NCI-H187 (cell line): ENCODE results near the gene KIF26B.

ENCODE experiments used
- DNase-seq, 2 experiments: peaks; one replicate each; lab custom pipeline; 2025; lab: John Stamatoyannopoulos, UW

The KIF26B gene

DNA sequence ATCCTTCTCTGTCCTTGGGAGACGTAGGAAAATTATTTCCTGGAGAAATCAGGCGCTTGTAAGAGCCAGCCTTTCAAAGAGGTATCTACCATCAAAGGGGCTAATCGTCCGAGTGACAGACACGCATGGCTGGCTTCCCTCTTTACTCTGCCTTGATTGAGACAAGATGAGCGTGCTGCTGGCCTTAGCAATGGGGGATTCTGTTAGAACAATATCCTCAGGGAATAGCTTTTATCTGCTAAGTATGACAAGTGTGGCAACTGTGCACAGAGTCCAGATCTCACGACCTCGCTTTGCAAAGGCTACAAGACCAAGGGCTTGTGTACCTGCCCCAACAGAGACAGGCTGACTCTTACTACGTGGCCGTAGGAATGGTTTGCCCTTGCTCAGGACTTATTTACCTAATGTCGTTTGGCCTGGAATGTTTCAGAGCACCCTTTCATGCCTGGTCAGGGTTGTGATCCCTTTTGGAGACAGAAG, 417.1 kb downstream of the KIF26B start:
- DNase-seq: peak in 1 of 2 experiments; percentile 32

DNA sequence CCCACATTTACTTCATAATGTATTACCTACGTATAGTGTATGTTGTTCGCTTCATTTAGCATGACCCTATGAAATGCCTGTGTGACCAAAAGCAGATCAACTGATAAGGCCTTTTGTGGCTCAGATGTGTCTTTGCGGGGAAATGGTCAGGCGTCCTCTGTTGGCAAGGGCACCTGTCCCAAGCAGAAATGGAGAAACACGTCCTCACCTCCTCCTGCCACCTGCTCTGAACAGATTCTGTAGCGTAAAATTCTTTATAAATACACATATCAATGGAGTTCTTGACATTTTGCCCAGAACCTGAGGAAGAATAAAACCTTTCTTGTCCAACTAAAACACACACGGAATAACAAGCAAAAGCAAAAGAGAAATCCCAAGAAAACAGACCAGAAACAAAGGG, 417.9 kb downstream of the KIF26B start:
- DNase-seq: no peak

DNA sequence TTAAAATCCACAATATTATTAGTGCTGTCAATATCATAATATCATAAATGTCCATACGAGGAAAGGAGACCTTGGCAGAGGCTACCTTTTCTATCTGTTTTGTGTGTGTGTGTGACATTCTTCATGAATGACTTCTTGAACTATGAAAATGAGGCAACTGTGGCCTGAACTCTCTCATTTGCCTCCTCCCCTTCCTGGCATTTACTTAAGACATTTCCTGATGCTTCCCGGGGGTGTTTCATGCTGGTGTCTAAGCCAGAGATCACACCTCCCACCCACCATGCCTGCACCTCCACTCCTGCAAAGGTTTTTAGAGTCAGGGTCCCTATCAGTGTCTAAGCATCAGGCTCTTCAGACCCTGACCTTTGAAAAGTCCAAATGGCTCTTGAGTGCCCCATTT, 420.9 kb downstream of the KIF26B start:
- DNase-seq: no peak

DNA sequence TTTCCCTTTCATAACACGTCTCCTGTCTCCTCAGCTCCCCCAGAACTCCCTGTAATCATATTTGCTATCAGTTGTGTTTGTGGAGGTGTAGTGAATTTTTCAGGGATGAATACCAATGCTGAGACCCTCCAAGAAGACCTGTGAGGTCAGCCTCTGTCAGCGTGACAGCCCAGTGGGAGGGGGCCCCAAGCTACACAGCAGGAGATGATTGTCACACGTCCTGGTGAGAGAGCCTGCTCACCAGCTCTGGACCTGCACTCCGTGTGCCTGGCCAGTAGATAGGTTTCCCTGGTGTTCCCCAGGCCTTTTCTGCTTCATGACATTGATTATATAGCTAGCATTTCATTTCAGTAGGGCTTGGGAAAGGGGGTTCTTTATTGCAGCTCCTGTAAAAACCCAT, 421.5 kb downstream of the KIF26B start:
- DNase-seq: no peak

DNA sequence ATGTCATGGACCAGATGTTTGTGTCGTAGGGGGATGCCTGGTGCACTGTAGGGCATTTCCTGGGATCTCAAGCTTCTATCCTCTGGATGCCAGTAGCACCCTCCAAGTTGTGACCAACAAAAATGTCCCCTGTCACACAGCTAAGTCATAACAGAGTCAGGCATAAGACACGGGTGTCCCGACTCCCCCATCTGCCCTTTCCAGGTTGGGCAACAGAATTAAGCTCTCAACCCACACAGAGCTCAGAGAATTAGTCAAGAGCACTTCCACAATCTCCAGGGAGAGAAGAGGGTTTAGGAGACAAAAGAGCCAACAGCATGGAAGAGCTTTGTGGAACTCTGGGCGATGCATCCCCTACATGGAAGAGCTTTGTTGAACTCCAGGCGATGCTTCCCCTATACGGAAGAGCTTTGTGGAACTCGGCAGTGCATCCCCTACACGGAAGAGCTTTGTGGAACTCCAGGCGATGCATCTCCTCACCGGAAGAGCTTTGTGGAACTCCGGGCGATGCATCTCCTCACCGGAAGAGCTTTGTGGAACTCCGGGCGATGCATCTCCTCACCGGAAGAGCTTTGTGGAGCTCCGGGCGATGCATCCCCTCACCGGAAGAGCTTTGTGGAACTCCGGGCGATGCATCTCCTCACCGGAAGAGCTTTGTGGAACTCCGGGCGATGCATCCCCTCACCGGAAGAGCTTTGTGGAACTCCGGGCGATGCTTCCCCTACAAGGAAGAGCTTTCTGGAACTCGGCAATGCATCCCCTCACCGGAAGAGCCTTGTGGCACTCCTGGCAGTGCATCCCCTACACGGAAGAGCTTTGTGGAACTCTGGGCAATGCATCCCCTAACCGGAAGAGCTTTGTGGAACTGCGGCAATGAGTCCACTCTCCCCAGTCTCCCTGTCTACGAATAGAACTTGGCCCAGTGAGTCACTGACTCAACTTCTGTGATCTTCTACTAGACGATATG, 422.7 kb downstream of the KIF26B start:
- no peak for DNase-seq

DNA sequence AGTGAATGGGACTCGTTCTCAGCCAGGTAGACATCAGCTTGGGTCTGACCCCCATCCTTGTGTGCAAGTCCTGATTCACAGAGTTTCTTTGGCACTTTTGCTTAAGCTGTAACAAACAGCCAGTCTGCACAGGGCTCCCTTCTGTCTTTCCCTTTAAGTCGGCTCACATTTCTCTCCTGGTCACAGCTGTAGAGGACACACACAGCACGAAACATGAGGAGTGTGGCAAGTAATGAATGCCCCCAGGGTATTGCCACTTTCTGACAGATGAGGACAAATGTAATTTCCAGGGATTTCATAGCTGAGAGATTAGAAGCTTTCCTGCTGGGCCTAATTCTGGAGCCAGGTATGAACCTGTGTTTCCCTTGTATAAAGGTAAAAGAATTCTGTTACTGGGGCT, 423.5 kb downstream of the KIF26B start:
- no peak for DNase-seq

DNA sequence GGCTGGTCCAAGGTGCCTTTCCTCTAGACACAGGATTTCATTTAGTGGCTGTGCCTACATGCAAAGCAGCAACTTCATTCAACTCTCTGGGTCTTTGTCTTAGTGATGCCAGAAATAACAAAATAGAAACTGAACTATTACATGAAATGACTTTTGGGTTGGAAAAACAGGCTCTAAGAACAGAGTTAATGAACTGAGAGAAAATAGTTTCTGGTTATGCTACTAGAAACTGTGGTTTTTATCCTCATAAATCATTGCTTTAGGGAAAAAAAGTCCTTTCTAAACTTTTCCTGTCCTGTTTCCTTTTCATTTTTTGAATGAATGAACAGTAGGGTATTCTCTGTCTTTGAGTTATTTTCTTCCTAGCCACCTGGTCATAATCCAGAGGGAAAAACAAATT, 424.0 kb downstream of the KIF26B start:
- no peak for DNase-seq

DNA sequence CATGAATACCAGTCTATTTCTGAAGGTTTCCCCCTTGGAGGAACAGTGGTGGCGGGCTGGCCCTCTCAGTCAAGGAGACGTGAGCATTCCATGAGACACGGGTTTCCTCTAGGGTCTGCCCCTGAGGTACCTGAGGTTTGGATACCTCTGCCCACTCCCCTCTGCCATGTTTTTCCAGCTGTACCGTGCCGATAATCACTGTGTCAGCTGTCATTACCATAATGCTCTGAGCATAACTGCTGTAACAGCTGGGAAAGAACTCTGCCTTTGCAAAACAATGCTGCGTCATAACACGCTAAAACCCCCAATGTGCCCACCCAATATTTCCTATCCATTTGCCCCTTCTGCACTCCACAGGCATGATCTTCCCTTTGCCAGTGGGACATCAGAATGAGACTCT, 425.1 kb downstream of the KIF26B start:
- no peak for DNase-seq

DNA sequence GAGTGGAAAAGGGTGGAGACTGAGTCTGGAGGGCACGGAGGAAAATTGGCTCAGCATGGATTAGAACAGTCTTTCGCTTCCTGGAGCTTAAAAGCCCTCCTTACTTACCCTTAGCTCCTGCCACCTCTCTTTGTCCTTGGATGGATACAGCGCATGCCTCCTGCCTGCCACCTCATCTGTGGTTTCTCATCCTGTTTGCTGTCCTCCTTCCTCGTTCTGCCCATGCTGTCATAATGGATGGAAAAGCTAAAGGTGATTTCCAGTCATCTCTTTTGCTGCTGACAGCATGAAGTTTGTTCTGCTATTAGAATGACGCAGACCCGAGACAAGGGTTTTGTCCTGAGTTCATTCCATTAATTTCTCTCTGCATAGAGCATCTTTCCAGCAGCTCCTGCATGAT, 425.9 kb downstream of the KIF26B start:
- DNase-seq: no peak

DNA sequence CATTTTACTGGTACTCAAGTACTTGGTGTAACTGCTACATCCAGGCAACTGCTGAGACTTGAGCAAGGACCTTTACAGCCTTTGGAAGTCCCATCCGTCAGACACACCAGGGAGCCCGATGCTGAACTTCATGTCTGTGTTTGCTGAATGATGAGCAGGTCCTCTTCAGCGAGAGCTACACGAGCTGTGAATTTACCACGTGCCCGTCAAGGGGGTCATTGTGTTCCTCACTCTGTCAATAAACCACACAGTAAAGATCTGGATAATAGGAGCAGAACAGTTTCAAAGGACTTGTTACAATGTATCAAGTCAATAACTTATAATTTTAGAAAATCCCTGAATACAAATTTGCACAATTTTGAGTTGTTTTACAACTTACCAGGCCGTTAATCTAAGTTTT, 427.2 kb downstream of the KIF26B start:
- peak in 1 of 2 experiments; percentile 10 for DNase-seq

DNA sequence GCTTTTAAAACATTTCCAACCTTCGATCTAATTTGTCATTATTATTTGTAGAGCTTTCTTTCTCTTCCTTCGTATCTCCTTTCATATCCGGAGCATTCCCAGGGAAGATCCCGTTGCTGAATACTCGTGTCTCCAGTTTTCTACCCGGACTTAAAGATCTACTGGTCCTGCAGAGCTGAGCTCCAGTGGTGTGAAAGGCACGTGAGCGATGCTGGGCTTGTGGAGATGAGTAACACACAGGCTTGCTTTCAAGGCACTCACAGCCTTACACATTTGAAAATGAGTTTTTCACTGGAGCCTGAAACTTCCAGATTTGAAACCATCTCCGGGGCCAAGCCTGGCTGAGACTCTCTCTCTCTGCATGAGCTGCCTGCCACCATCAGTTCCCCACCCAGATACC, 428.3 kb downstream of the KIF26B start:
- DNase-seq: no peak

DNA sequence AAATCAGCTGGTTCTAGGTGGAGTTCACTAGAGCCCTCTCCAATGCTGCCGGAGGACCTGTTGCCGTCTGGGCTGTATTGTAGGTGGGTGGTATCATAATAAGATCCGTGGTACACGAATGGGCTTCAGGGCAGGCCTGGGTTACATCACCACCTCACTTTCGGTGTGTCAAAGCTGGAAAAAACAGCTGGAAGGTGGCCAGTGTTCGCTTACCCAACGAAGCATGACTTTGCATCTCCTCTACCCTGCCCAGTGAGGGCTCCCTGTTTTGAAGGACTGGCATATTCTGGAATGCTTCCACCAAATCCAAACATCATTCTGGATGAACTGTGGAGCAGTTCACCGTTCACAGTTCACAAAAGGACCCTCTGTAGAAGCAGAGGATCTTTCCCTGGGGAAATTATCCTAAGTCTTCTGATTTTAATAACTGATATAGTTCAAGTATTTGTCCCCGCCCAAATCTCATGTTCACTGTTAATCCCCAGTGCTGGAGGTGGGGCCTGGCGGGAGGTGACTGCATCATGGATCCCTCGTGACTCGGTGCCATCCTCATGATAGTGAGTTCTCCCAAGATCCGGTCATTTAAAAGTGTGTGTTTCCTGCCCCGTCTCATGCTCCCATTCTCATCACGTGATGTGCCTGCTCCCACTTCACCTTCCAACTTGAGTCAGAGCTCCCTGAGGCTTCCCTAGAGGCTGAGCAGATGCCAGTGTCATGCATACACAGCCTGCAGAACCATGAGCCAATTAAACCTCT, 429.0 kb downstream of the KIF26B start:
- no peak for DNase-seq

DNA sequence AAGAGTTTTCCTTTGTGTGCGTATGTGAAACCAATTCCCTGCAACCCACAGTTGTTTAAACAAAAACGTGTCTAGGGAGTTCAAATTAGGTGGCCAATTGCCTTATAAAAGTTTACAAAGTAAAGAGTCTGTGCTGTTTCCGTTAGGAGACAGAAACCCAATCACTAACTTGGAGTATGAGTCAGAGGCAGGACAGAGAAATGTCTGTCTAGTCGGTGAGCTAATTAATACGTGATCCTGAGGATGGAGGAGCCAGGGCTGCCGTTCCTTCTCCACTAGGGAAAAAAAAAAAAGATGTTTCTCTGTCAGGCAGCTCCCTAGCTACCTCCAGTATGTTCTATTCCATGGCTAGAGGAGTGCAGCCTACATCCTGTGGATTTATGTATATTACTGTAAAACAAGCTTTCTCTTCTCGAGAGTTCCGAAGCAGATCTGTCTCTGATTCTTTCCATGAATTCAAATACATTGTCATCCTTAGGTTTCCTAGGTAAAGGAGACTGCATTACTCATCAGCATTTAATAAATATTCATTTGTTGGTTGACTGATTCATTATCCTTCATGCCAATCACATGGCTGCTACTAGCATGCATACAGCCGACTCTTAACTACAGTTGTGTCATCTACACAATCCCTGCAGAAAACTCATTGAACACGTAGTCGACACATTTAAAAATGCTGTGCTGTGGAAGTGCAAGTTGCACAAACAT, 430.6 kb downstream of the KIF26B start:
- no peak for DNase-seq

DNA sequence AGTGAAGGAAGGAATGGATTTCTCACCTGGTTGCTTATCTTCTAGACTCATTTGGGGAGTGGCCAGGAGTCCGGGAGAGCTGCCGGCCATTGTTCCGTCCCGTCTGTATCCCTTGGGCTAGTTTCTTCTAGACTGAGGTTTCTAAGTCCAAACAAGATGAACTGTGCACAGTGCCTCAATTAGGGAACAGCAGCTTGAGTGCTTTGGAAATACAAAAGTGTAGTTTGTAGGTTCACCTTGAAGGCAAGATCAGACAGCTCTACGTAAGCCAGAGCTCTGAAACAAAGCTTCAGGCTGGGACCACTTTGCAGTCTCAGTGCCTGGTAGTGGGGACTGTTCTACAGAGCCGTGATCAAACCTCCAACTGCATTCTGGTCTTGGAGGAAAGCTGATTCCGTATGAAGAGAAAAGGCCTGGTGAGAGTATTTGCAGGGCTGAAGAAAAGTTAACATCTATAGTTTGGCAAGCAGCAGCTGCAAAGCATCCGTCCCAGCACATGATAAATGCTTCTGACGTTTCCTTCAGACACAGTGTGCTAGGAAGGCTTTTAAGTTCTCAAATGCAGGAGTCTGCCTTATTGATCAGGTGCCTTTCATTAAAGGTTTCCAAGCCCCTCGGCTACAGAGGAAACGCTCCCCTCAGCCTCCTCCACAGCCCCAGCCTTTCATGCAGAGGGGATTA, 432.8 kb downstream of the KIF26B start:
- no peak for DNase-seq

DNA sequence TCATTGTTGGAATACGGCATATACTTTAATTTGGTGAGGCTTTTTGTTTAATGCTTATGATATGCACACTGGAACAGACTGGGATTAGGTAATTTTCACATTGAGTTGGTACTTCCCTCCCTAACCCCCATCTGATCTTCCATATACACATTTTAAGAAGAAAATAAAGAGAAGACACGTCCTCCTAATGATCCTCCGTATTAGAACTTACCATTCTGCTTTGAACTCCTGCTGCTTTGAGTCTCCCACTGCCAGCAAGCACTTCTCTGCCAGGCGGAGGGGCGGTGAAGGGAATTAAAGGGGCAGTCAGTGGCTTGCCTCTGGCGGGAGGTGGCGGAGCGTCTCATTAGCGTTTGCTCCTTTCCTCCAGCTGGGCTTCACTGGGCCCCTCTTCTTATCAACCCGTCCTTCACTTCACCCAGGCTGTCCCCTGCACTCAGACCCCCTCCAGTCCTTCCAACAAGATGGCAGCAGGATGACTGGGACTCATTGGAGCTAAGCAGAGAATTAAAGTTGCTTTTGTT, 433.4 kb downstream of the KIF26B start:
- no peak for DNase-seq

DNA sequence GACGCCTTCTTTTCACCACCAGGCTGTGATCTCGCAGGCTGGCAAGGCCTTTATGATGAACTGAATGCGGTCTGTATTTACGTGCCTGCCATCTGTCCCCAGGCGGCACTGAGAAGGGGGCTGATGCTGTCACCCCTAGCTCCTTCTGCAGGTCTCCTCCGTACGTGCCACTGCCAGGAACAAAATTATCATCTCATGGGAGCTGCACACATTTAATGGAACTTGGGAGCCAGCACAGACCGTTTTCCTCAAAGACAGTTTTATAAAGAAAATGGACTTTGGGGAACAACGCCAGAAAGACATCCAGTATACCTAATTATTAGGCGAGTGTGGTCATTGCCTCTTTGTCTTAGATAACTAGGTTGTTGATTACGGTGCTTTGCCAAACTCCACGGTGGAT, 434.5 kb downstream of the KIF26B start:
- DNase-seq: no peak

DNA sequence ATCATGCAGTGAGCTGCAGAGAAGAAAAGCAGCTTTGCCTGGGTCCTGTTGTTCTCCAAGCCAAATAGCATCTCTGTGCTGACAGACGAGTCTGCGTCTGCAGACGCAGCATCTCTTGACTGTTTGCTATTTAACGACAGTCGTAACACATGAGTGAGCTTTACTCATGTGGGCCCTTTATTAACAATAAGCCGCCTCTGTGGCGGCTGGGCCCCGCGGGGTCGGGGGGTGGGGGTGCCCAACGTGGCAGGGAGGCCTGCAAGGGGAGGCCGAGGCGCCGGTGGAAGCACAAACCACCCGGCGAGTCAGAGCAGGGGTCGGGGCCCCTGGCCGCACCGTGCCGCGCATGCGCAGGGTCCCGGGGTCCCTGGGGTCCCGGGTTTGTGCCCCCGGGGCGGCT, 435.1 kb downstream of the KIF26B start:
- DNase-seq: no peak

DNA sequence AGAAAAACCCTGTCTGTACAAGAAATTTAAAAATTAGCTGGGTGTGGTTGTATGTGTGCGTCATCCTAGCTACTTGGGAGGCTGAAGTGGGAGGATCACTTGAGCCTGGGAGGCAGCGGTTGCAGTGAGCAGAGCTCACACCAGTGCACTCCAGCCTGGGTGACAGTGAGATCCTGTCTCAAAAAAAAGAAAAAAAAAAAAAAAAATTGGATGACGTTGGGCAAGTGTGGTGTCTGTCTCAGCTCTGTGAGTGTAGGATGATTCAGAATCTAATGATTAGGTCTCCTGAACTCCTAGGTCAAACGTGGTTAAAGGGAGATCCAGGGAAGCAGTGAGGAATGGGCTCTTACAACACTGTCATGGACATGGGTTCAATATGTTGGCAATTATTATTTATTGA, 435.9 kb downstream of the KIF26B start:
- no peak for DNase-seq

DNA sequence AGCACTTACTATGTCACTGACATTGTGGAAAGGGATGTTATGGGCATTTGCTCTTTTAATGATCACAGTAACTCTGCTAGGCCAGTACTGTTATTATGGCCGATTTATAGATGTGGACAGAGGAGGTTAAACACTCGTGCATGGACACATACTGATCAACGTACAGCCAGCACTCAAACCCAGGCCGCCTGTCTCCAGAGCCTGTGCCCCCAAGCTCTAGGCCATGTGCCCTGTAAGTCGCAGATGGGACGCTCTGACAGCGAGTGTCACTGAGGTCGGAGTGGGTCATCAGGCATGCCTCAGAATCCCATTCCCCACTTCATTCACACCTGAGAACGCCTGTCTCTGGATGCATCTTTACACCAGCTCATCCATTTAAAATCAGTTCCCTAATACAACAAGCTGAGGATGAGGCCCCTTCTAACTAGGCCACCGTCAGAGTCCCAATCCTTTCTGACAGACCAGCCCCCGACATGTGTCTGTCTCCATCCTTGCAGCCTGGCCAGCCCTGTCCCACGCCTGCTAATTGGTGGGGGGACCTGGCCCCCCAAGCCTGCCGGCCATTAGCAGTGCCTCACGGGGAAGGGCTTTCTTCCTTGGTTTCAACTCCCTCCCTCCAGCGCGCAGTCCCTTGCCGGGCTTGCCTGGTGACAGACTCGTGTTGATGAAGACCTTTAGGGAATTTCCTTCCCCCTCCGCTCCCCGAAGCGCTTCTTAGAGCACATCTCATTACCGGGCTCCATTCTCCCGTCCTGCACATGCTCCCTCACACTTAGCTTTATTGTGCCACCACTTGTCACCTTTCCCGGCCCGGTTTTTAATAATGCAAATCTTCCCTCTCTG, 436.8 kb downstream of the KIF26B start:
- no peak for DNase-seq

DNA sequence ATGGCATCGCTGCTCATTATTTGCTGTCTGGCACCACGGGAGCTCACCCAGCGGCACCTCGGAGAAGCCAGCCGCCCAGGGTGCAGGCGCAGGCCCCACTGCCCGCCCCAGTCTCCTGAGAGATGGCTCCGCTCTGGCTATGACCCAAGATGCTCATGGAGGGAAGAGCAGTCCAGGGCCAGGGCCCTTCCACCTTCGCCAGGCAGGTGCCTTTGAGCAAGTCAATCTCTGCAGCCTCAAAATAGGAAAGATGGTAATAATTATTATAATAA, 437.3 kb downstream of the KIF26B start:
- no peak for DNase-seq
